GM23338 (cell line): ENCODE data around the gene PCDHAC2. TPM values are rescaled to one million over a fixed set of nuclear protein-coding genes. Genes with fewer than 3 reads are reported as not detected.

ENCODE experiments used
- ATAC-seq: fragments of 200-7000 bp; cut with Tn5 transposase; 3 replicates; pipeline ENCODE4 v1.9.1; 2020
- DNase-seq: peaks from one replicate; pipeline ENCODE4 v3.0.0-alpha.2; 2015; ENCODE audit warnings: low spot score
- H2AFZ ChIP-seq: fragments of 200-600 bp; sonication (generic); 2 replicates; pipeline ENCODE4 v1.8.0; 2016; ENCODE audit warnings: antibody characterized with exemption, mild to moderate bottlenecking, moderate library complexity
- H3F3A ChIP-seq: fragments of 200-600 bp; sonication (generic); replicated peaks from 2 replicates; pipeline ENCODE4 v1.8.0; 2017; ENCODE audit warnings: antibody characterized with exemption, mixed run types, low read depth
- H3K27ac ChIP-seq: fragments of 200-600 bp; sonication (generic); 2 replicates; pipeline ENCODE4 v1.6.1; 2016; ENCODE audit warnings: low read depth
- H3K27me3 ChIP-seq: fragments of 200-600 bp; sonication (generic); 2 replicates; pipeline ENCODE4 v1.8.0; 2016; ENCODE audit warnings: mild to moderate bottlenecking, mixed run types, moderate library complexity; ENCODE audit not compliant: insufficient read depth
- H3K36me3 ChIP-seq: fragments of 200-600 bp; sonication (generic); 2 replicates; pipeline ENCODE4 v1.8.0; 2016; ENCODE audit warnings: mild to moderate bottlenecking; ENCODE audit not compliant: insufficient read depth
- H3K4me1 ChIP-seq: fragments of 200-600 bp; sonication (generic); 2 replicates; pipeline ENCODE4 v1.8.0; 2016; ENCODE audit warnings: mild to moderate bottlenecking, moderate library complexity; ENCODE audit not compliant: insufficient read depth
- H3K4me2 ChIP-seq: fragments of 200-600 bp; sonication (generic); 2 replicates; pipeline ENCODE4 v1.7.1; 2017; ENCODE audit warnings: mixed run types
- H3K4me3 ChIP-seq: fragments of 200-600 bp; sonication (generic); 2 replicates; pipeline ENCODE4 v1.6.1; 2016; ENCODE audit warnings: mixed run types
- H3K79me2 ChIP-seq: fragments of 200-600 bp; sonication (generic); replicated peaks from 2 replicates; pipeline ENCODE4 v1.8.0; 2017; ENCODE audit warnings: mild to moderate bottlenecking; ENCODE audit not compliant: insufficient read depth
- H3K9me2 ChIP-seq: fragments of 200-600 bp; sonication (generic); 2 replicates; pipeline ENCODE4 v1.8.0; 2017; ENCODE audit not compliant: insufficient read depth
- H4K20me1 ChIP-seq: fragments of 200-600 bp; sonication (generic); replicated peaks from 2 replicates; pipeline ENCODE4 v1.8.0; 2017; ENCODE audit warnings: mild to moderate bottlenecking; ENCODE audit not compliant: insufficient read depth
- H3K27ac Mint-ChIP-seq: 2 replicates; pipeline ENCODE4 v1.8.0; 2020; ENCODE audit warnings: inconsistent platforms, mild to moderate bottlenecking, moderate library complexity, mixed read lengths
- H3K27me3 Mint-ChIP-seq: 3 replicates; pipeline ENCODE4 v1.8.0; 2022; ENCODE audit warnings: low read depth, mild to moderate bottlenecking, moderate library complexity, mixed read lengths, inconsistent platforms; ENCODE audit not compliant: insufficient read depth, poor library complexity
- H3K36me3 Mint-ChIP-seq: 3 replicates; pipeline ENCODE4 v1.8.0; 2021; ENCODE audit warnings: low read depth, mild to moderate bottlenecking, inconsistent platforms, moderate library complexity, mixed read lengths
- H3K4me1 Mint-ChIP-seq: 3 replicates; pipeline ENCODE4 v1.8.0; 2020; ENCODE audit warnings: mild to moderate bottlenecking, inconsistent platforms, mixed read lengths
- H3K4me3 Mint-ChIP-seq: 3 replicates; pipeline ENCODE4 v1.8.0; 2021; ENCODE audit warnings: moderate library complexity, mild to moderate bottlenecking, inconsistent platforms, mixed read lengths
- H3K9me3 Mint-ChIP-seq: 3 replicates; pipeline ENCODE4 v1.8.0; 2020; ENCODE audit warnings: moderate library complexity, mild to moderate bottlenecking, inconsistent platforms, mixed read lengths
- CREB1 ChIP-seq: fragments of 250-450 bp; sonication (Bioruptor Pico); IDR thresholded peaks from 2 replicates; pipeline ENCODE4 v1.5.0; 2020; ENCODE audit warnings: low read depth, mild to moderate bottlenecking, moderate library complexity
- ETS1 ChIP-seq: IDR thresholded peaks from 2 replicates; pipeline ENCODE4 v1.6.1; 2016; ENCODE audit warnings: antibody characterized with exemption
- EZH2 ChIP-seq: fragments of 200-600 bp; sonication (generic); IDR thresholded peaks from one replicate; pipeline ENCODE4 v1.8.0; 2017; ENCODE audit warnings: antibody characterized with exemption, mild to moderate bottlenecking, low read depth; ENCODE audit not compliant: unreplicated experiment
- EZH2phosphoT487 ChIP-seq: fragments of 200-600 bp; sonication (generic); IDR thresholded peaks from one replicate; pipeline ENCODE4 v1.8.1; 2018; ENCODE audit warnings: antibody characterized with exemption; ENCODE audit not compliant: unreplicated experiment
- JUNB ChIP-seq: IDR thresholded peaks from one replicate; pipeline ENCODE4 v1.6.1; 2016; ENCODE audit warnings: antibody characterized with exemption; ENCODE audit not compliant: unreplicated experiment
- NANOG ChIP-seq: IDR thresholded peaks from 2 replicates; pipeline ENCODE4 v1.6.1; 2016; ENCODE audit warnings: antibody characterized with exemption, borderline replicate concordance
- POLR2AphosphoS5 ChIP-seq: IDR thresholded peaks from 2 replicates; pipeline ENCODE4 v1.6.1; 2016; ENCODE audit warnings: antibody characterized with exemption, low read depth
- REST ChIP-seq: IDR thresholded peaks from one replicate; pipeline ENCODE4 v1.6.1; 2018; ENCODE audit warnings: antibody characterized with exemption; ENCODE audit not compliant: unreplicated experiment
- STAT1 ChIP-seq: IDR thresholded peaks from one replicate; pipeline ENCODE4 v1.6.1; 2016; ENCODE audit warnings: antibody characterized with exemption; ENCODE audit not compliant: unreplicated experiment
- ZNF114 ChIP-seq: fragments of 250-450 bp; sonication (Bioruptor Pico); IDR thresholded peaks from 2 replicates; pipeline ENCODE4 v1.5.0; 2020; ENCODE audit warnings: mild to moderate bottlenecking, moderate library complexity
- ZNF331 ChIP-seq: fragments of 250-450 bp; sonication (Bioruptor Pico); IDR thresholded peaks from 2 replicates; pipeline ENCODE4 v1.5.0; 2020; ENCODE audit warnings: low read depth, mild to moderate bottlenecking, moderate library complexity
- ZNF462 ChIP-seq: fragments of 250-450 bp; sonication (Bioruptor Pico); IDR thresholded peaks from 2 replicates; pipeline ENCODE4 v1.5.0; 2020; ENCODE audit warnings: mild to moderate bottlenecking, moderate library complexity
- polyA plus RNA-seq: library from polyadenylated mRNA; unstranded; fragments of >200 nt; fragmentation: Nextera tagmentation; extraction: Ambion mirVana; gene quantifications from 2 replicates; pipeline ENCODE4 v1.2.1, GENCODE V29; 2016
- total RNA-seq: library from RNA; depleted of rRNA; stranded (reverse); fragments of >200 nt; shearing (Covaris generic); gene quantifications from 2 replicates; pipeline ENCODE4 v1.2.3, GENCODE V29; 2014
- TF ChIP-seq, protein P1 (sequence below), 2 experiments: fragments of 200-600 bp in 1 of 2; sonication (generic) in 1 of 2; conservative IDR thresholded peaks; 2 replicates each; pipeline versions ENCODE4 v1.5.1 to v1.6.1; 2016 to 2017; ENCODE audit warnings: antibody characterized with exemption in 2 of 2, low read depth in 2 of 2, mild to moderate bottlenecking in 2 of 2, moderate library complexity in 1 of 2

PCDHAC2 gene
- total and polyA plus RNA-seq, 2 experiments from 2014 or later = 1.8 to 11.8 TPM

- H3K4me1 Mint-ChIP-seq = peaks cover 39% of the 10 kb centered on the region
- no peak for DNase-seq
- H3K27ac ChIP-seq = no peak overlapping the region
- TF ChIP-seq, protein P1, sequence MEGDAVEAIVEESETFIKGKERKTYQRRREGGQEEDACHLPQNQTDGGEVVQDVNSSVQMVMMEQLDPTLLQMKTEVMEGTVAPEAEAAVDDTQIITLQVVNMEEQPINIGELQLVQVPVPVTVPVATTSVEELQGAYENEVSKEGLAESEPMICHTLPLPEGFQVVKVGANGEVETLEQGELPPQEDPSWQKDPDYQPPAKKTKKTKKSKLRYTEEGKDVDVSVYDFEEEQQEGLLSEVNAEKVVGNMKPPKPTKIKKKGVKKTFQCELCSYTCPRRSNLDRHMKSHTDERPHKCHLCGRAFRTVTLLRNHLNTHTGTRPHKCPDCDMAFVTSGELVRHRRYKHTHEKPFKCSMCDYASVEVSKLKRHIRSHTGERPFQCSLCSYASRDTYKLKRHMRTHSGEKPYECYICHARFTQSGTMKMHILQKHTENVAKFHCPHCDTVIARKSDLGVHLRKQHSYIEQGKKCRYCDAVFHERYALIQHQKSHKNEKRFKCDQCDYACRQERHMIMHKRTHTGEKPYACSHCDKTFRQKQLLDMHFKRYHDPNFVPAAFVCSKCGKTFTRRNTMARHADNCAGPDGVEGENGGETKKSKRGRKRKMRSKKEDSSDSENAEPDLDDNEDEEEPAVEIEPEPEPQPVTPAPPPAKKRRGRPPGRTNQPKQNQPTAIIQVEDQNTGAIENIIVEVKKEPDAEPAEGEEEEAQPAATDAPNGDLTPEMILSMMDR (conservative IDR thresholded peaks at IDR 0.05; ENCODE audit: low read depth in 2 of 2) = no peak
- TF ChIP-seq CREB1 = no peak
- no peak for TF ChIP-seq ZNF462
- no peak for TF ChIP-seq ZNF114 (CRISPR knock-in tag)
- TF ChIP-seq ZNF331 (CRISPR knock-in tag) = no peak
- no peak for TF ChIP-seq EZH2phosphoT487
- TF ChIP-seq STAT1 = no peak
- no peak for TF ChIP-seq NANOG
- no peak for TF ChIP-seq REST
- TF ChIP-seq POLR2AphosphoS5 = no peak
- no peak for TF ChIP-seq JUNB
- TF ChIP-seq ETS1 = no peak
- TF ChIP-seq EZH2 = no peak
- no peak overlapping the region for H3K4me3 Mint-ChIP-seq
- H3K27me3 Mint-ChIP-seq = no peaks in the 10 kb centered on the region
- H3K9me2 ChIP-seq = no peaks in the 10 kb centered on the region
- no peak overlapping the region for H3K4me2 ChIP-seq
- H3K79me2 ChIP-seq = 0 out of 2 replicates have a peak, but pooled peaks cover 15% of the 10 kb centered on the region
- H3K36me3 ChIP-seq = no peaks in the 10 kb centered on the region
- H2AFZ ChIP-seq = no peak overlapping the region
- H3K27ac Mint-ChIP-seq = no peak overlapping the region
- H3K4me1 ChIP-seq = peaks cover 16% of the 10 kb centered on the region
- no peak for ATAC-seq
- H3F3A ChIP-seq = no peaks in the 10 kb centered on the region
- no peak overlapping the region for H3K4me3 ChIP-seq
- no peaks in the 10 kb centered on the region for H3K36me3 Mint-ChIP-seq
- peaks cover 4% of the 10 kb centered on the region for H3K27me3 ChIP-seq
- no peaks in the 10 kb centered on the region; the same call in 1 of the 2 replicates for H4K20me1 ChIP-seq
- no peaks in the 10 kb centered on the region for H3K9me3 Mint-ChIP-seq
These were observed 7.3 kb downstream of the PCDHAC2 start for GRCh38 chr5:140973550-140973949.
